GM12878 (cell line): Measurements from ENCODE around the gene GIT1.

ENCODE experiments used
- CTCF ChIP-seq, 3 experiments: IDR thresholded peaks in 2 of 3; conservative IDR thresholded peaks in 1 of 3; 2 replicates each; pipeline ENCODE4 v1.5.1; 2011; ENCODE audit warnings: low read depth in 3 of 3, low read length in 3 of 3, mild to moderate bottlenecking in 3 of 3, control low read depth in 2 of 3, moderate library complexity in 2 of 3, inconsistent platforms in 1 of 3, mixed read lengths in 1 of 3; ENCODE audit not compliant: control insufficient read depth in 2 of 3, insufficient read depth in 1 of 3; ENCODE audit errors: extremely low read depth in 1 of 3
- EZH2 ChIP-seq: IDR thresholded peaks from 2 replicates; pipeline ENCODE4 v1.6.1; 2012; ENCODE audit warnings: low read depth, mild to moderate bottlenecking, control low read depth, inconsistent platforms, low read length, borderline replicate concordance; ENCODE audit not compliant: control insufficient read depth
- HDAC2 ChIP-seq: fragments of 200-600 bp; sonication (generic); IDR thresholded peaks from 2 replicates; pipeline ENCODE4 v1.6.1; 2017
- KDM1A ChIP-seq: fragments of 200-600 bp; sonication (generic); IDR thresholded peaks from 2 replicates; pipeline ENCODE4 v1.6.1; 2016; ENCODE audit warnings: borderline replicate concordance
- POLR2A ChIP-seq: IDR thresholded peaks from 2 replicates; pipeline ENCODE4 v1.6.1; 2011; ENCODE audit warnings: low read depth, mild to moderate bottlenecking, low read length
- POLR2AphosphoS5 ChIP-seq: IDR thresholded peaks from 2 replicates; pipeline ENCODE4 v1.6.1; 2011; ENCODE audit warnings: mild to moderate bottlenecking, low read length, inconsistent platforms
- REST ChIP-seq: IDR thresholded peaks from 2 replicates; pipeline ENCODE4 v1.6.1; 2012; ENCODE audit warnings: mild to moderate bottlenecking, low read depth, low read length
- SIN3A ChIP-seq: IDR thresholded peaks from 2 replicates; pipeline ENCODE4 v1.6.1; 2012; ENCODE audit warnings: low read depth, low read length, improper control_type of control experiment
- ZNF274 ChIP-seq: IDR thresholded peaks from one replicate; pipeline ENCODE4 v1.8.0; 2011; ENCODE audit not compliant: insufficient read length, insufficient read depth

GRCh38 chr17:29577001-29577370, 12.5 kb downstream of the GIT1 start:
- no peak for TF ChIP-seq CTCF (IDR thresholded peaks at IDR 0.05 in 2 of 3, conservative IDR thresholded peaks at IDR 0.05 in 1 of 3; ENCODE audit: control insufficient read depth in 2 of 3, extremely low read depth in 1 of 3, insufficient read depth in 1 of 3, low read depth in 3 of 3, low read length in 3 of 3)
- TF ChIP-seq POLR2A = no peak
- TF ChIP-seq HDAC2 = no peak
- no peak for TF ChIP-seq SIN3A
- TF ChIP-seq REST = no peak
- no peak for TF ChIP-seq ZNF274
- TF ChIP-seq POLR2AphosphoS5 = no peak
- no peak for TF ChIP-seq KDM1A
- TF ChIP-seq EZH2 = no peak
